ENCODE results near the gene DNER.

GRCh38 chr2:229714080-229714735 is at the start of gene DNER:
- no peak for TF ChIP-seq CTCF (IDR thresholded peaks at IDR 0.05)
- TF ChIP-seq POLR2AphosphoS5 (IDR thresholded peaks at IDR 0.05), result no peak
- no peak for TF ChIP-seq POLR2A (IDR thresholded peaks at IDR 0.05)

Data from breast epithelium (tissue), 3 donors.